GM20000 (cell line): Measurements from ENCODE around the gene PIK3C2G.

Source experiments
- DNase-seq: peaks from one replicate; pipeline ENCODE4 v3.0.0; 2012; ENCODE audit warnings: low spot score
- TF ChIP-seq, protein P1 (sequence below): IDR thresholded peaks from 2 replicates; pipeline ENCODE4 v1.5.1; 2012; ENCODE audit warnings: mild to moderate bottlenecking, control low read depth; ENCODE audit errors: extremely low read depth, missing control alignments

The PIK3C2G gene

DNA sequence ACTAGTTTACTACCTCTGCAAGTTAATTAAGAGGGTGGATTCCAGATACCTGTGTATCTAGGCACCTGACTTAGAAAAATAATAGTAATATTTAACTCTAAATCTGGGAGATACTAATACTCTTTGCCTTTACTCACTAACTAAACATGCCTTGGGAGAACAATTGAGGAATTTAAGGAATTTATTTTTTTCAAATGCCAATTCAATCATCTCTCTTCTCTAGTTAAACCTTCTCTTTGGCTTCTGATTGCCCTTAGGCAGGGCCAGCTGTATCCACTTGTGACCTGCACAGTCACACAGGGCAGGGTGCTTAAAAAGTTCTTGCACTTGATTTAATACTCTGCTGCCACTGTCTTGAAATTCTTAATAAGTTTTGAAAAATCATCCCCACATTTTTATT is 334.1 kb downstream of the PIK3C2G start:
- TF ChIP-seq, protein P1, sequence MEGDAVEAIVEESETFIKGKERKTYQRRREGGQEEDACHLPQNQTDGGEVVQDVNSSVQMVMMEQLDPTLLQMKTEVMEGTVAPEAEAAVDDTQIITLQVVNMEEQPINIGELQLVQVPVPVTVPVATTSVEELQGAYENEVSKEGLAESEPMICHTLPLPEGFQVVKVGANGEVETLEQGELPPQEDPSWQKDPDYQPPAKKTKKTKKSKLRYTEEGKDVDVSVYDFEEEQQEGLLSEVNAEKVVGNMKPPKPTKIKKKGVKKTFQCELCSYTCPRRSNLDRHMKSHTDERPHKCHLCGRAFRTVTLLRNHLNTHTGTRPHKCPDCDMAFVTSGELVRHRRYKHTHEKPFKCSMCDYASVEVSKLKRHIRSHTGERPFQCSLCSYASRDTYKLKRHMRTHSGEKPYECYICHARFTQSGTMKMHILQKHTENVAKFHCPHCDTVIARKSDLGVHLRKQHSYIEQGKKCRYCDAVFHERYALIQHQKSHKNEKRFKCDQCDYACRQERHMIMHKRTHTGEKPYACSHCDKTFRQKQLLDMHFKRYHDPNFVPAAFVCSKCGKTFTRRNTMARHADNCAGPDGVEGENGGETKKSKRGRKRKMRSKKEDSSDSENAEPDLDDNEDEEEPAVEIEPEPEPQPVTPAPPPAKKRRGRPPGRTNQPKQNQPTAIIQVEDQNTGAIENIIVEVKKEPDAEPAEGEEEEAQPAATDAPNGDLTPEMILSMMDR = no peak
- no peak for DNase-seq

DNA sequence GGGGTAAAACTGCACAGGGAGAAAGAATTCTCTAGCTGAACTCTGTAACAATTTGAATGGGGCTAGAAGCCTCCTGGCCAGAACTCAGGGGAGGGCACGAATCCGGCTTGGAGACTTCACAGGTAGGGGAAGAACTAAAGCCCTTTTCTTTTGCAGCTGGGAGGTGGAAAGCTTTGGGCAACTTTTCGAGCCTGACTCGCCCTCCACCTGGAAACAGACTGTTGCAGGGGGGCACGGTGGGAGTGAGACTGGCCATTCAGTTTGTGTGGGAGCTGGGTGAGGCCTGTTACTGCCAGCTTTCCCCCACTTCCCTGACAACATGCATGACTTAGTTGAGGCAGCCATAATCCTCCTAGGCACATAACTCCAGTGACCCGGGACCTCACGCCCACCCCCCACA is 340.6 kb downstream of the PIK3C2G start:
- DNase-seq = no peak
- TF ChIP-seq, protein P1 = no peak

GRCh38 chr12:18612971-18613370 is 351.7 kb downstream of the PIK3C2G start:
- TF ChIP-seq, protein P1 = no peak
- no peak for DNase-seq

- TF ChIP-seq, protein P1 = no peak
Measured at GRCh38 chr12:18620986-18621385, 359.7 kb downstream of the PIK3C2G start.

DNA sequence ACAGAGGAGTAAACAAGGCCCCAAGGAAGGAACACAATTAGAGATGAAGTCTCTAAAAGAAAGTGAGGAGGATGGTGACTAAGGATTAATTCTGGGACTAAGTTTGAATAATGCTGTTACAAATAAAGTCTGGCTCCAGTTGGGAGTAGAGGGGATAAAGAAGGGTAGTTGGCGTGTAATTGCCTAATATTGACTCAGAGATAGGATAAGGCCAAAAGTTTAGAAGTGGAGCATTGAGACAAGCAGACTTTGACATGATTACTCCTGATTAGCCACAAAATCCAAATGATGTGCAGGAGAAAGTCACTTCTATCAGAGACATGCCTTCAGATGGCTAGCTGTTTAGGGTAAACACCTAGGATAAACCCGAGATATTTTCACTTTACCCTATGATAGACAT is 368.1 kb downstream of the PIK3C2G start:
- TF ChIP-seq, protein P1 = no peak
- no peak for DNase-seq

More at GRCh38 chr12:18620986-18621385, 359.7 kb downstream of the PIK3C2G start:
- DNase-seq = no peak

GRCh38 chr12:18629916-18630315 is 368.6 kb downstream of the PIK3C2G start:
- TF ChIP-seq, protein P1 = no peak
- no peak for DNase-seq

- TF ChIP-seq, protein P1 = no peak
- no peak for DNase-seq
Measured at GRCh38 chr12:18631339-18631738, 370.0 kb downstream of the PIK3C2G start.
